22Rv1 (cell line): ENCODE measurements around the gene FAM168B.

ENCODE experiments used
- H3K27ac ChIP-seq: fragments of 450-650 bp; 2 replicates; pipeline ENCODE4 v1.5.1; 2017
- CTCF ChIP-seq: fragments of 450-650 bp; IDR thresholded peaks from 2 replicates; pipeline ENCODE4 v1.5.1; 2017; ENCODE audit warnings: mild to moderate bottlenecking
- ZFX ChIP-seq: fragments of 450-650 bp; IDR thresholded peaks from 2 replicates; pipeline ENCODE4 v1.6.1; 2017; ENCODE audit warnings: antibody characterized with exemption, borderline replicate concordance

FAM168B gene

GRCh38 chr2:131032393-131032836 lies 60.8 kb downstream of the FAM168B start:
- H3K27ac ChIP-seq, result no peak overlapping the region
- TF ChIP-seq CTCF, result no peak
- TF ChIP-seq ZFX, result no peak

- no peak for TF ChIP-seq ZFX
- TF ChIP-seq CTCF, result no peak
- no peak overlapping the region for H3K27ac ChIP-seq
Observed at GRCh38 chr2:131031875-131032274, 61.4 kb downstream of the FAM168B start.

- TF ChIP-seq ZFX (no peak), CTCF (no peak)
- H3K27ac ChIP-seq, result no peak overlapping the region
Observed at GRCh38 chr2:131031431-131031841, 61.8 kb downstream of the FAM168B start.

GRCh38 chr2:131030478-131030971 lies 62.7 kb downstream of the FAM168B start:
- TF ChIP-seq CTCF (no peak), ZFX (no peak)
- H3K27ac ChIP-seq, result no peak overlapping the region

- TF ChIP-seq CTCF (no peak), ZFX (no peak)
- no peak overlapping the region for H3K27ac ChIP-seq
Observed at GRCh38 chr2:131029812-131030211, 63.4 kb downstream of the FAM168B start.

GRCh38 chr2:131027566-131028528 lies 65.4 kb downstream of the FAM168B start:
- TF ChIP-seq CTCF (no peak), ZFX (no peak)

GRCh38 chr2:131026919-131027318 lies 66.3 kb downstream of the FAM168B start:
- TF ChIP-seq CTCF, result no peak
- TF ChIP-seq ZFX, result no peak
- no peak overlapping the region for H3K27ac ChIP-seq

More at GRCh38 chr2:131027566-131028528, 65.4 kb downstream of the FAM168B start:
- no peak overlapping the region for H3K27ac ChIP-seq
